GM12878 (cell line): ENCODE data around the gene SULT1C3. TPM values are rescaled to one million over a fixed set of nuclear protein-coding genes. Genes with fewer than 3 reads are reported as not detected.

Source experiments
- ATAC-seq: fragments of 200-7000 bp; cut with Tn5 transposase; 3 replicates; pipeline ENCODE4 v1.9.1; 2020; ENCODE audit warnings: mild to moderate bottlenecking, moderate library complexity
- BruUV-seq: library from RNA; stranded (reverse); fragments of 400-500 nt; replicated peaks from 2 replicates; lab custom pipeline; 2021; lab: Mats Ljungman, UMichigan
- CTCF ChIA-PET: fragments of 300-600 bp; sonication (Branson Sonifier 250); formaldehyde crosslinking; extraction: SDS; loops from one replicate; lab custom pipeline; 2021; ENCODE audit warnings: inconsistent platforms; lab: Yijun Ruan, JAX
- POLR2A ChIA-PET: fragments of 350-600 bp; formaldehyde crosslinking; extraction: SDS; loops from one replicate; lab custom pipeline; 2021; ENCODE audit warnings: inconsistent platforms; lab: Charles Lee
- RAD21 ChIA-PET: fragments of 300-600 bp; sonication (Branson Sonifier 250); formaldehyde crosslinking; loops from one replicate; lab custom pipeline; 2023; ENCODE audit warnings: antibody characterized with exemption; ENCODE audit not compliant: unreplicated experiment; lab: Charles Lee
- SMC1A ChIA-PET: fragments of 300-600 bp; sonication (Branson Sonifier 250); formaldehyde crosslinking; loops from one replicate; lab custom pipeline; 2023; ENCODE audit not compliant: unreplicated experiment, uncharacterized antibody; lab: Charles Lee
- DNase-seq: peaks from one replicate; pipeline ENCODE4 v3.0.0-alpha.2; 2011; ENCODE audit warnings: low read depth, low spot score
- FAIRE-seq: peaks from 3 replicates; lab custom pipeline; 2011; peaks lifted over from hg19 to GRCh38; lab: Jason Lieb, UNC
- H2AFZ ChIP-seq: 2 replicates; pipeline ENCODE4 v1.6.0; 2011; ENCODE audit warnings: low read depth, low read length, control low read depth; ENCODE audit not compliant: control insufficient read depth
- H3K27ac ChIP-seq: 2 replicates; pipeline ENCODE4 v1.5.1; 2011; ENCODE audit warnings: control low read depth; ENCODE audit not compliant: control insufficient read depth, insufficient read depth
- H3K27me3 ChIP-seq, 2 experiments: replicated peaks in 1 of 2; 2 replicates each; pipeline versions ENCODE4 v1.6.0 to v1.6.1; 2011; ENCODE audit warnings: low read length in 1 of 2; ENCODE audit not compliant: control insufficient read depth in 2 of 2, insufficient read depth in 2 of 2
- H3K36me3 ChIP-seq, 2 experiments: 2 replicates each; pipeline ENCODE4 v1.5.1; 2011; ENCODE audit warnings: low read length in 1 of 2; ENCODE audit not compliant: control insufficient read depth in 2 of 2, insufficient read depth in 2 of 2
- H3K4me1 ChIP-seq: 2 replicates; pipeline ENCODE4 v1.6.1; 2011; ENCODE audit warnings: mild to moderate bottlenecking, low read length, moderate library complexity, mixed read lengths; ENCODE audit not compliant: control insufficient read depth, insufficient read depth
- H3K4me2 ChIP-seq: 2 replicates; pipeline ENCODE4 v1.6.0; 2011; ENCODE audit warnings: control low read depth; ENCODE audit not compliant: control insufficient read depth, insufficient read depth
- H3K4me3 ChIP-seq: fragments of 200-600 bp; sonication (generic); 2 replicates; pipeline ENCODE4 v1.5.1; 2016
- H3K79me2 ChIP-seq: 2 replicates; pipeline ENCODE4 v1.6.0; 2011; ENCODE audit warnings: low read length; ENCODE audit not compliant: control insufficient read depth, insufficient read depth
- H3K9ac ChIP-seq: 2 replicates; pipeline ENCODE4 v1.8.0; 2011; ENCODE audit warnings: low read length, control low read depth, mixed read lengths; ENCODE audit not compliant: control insufficient read depth, insufficient read depth
- H3K9me3 ChIP-seq: replicated peaks from 3 replicates; pipeline ENCODE4 v1.5.1; 2011; ENCODE audit warnings: mild to moderate bottlenecking, low read length; ENCODE audit not compliant: control insufficient read depth, insufficient read depth
- H4K20me1 ChIP-seq: 2 replicates; pipeline ENCODE4 v1.6.0; 2011; ENCODE audit not compliant: control insufficient read depth, insufficient read depth
- CBX5 ChIP-seq: sonication (generic); IDR thresholded peaks from 2 replicates; pipeline ENCODE4 v1.6.1; 2016; ENCODE audit warnings: low read depth, moderate library complexity, mild to moderate bottlenecking, inconsistent platforms
- EP300 ChIP-seq, 2 experiments: fragments of 150-350 bp in 1 of 2; IDR thresholded peaks; 2 replicates each; pipeline ENCODE4 v1.6.1; 2011 to 2012; ENCODE audit warnings: low read depth in 2 of 2, low read length in 2 of 2, borderline replicate concordance in 1 of 2, improper control_type of control experiment in 1 of 2, inconsistent platforms in 1 of 2; ENCODE audit not compliant: control insufficient read depth in 1 of 2
- IRF4 ChIP-seq: IDR thresholded peaks from 2 replicates; pipeline ENCODE4 v1.6.1; 2011; ENCODE audit warnings: low read depth, low read length
- KLF5 ChIP-seq: fragments of 450-650 bp; IDR thresholded peaks from 2 replicates; pipeline ENCODE4 v1.6.1; 2014; ENCODE audit warnings: mild to moderate bottlenecking; ENCODE audit not compliant: partially characterized antibody
- MEF2A ChIP-seq: IDR thresholded peaks from 2 replicates; pipeline ENCODE4 v1.6.1; 2011; ENCODE audit warnings: low read depth, mild to moderate bottlenecking, low read length, moderate library complexity; ENCODE audit not compliant: insufficient read depth
- NBN ChIP-seq: fragments of 450-650 bp; IDR thresholded peaks from 2 replicates; pipeline ENCODE4 v1.6.1; 2016
- SREBF2 ChIP-seq: IDR thresholded peaks from 2 replicates; pipeline ENCODE4 v1.6.1; 2012; ENCODE audit warnings: mild to moderate bottlenecking, low read length
- SUZ12 ChIP-seq: fragments of 200-600 bp; sonication (generic); IDR thresholded peaks from one replicate; pipeline ENCODE4 v1.6.1; 2018; ENCODE audit warnings: antibody characterized with exemption, mild to moderate bottlenecking; ENCODE audit not compliant: unreplicated experiment
- WGBS: methylation state at CpG from one replicate; pipeline ENCODE4 v1.1.6; 2016; ENCODE audit warnings: low lambda C conversion rate; ENCODE audit not compliant: insufficient replicate concordance, insufficient coverage; ENCODE audit errors: missing lambda C conversion rate; 5-methylcytosine and 5-hydroxymethylcytosine counted together
- in situ Hi-C: fragments of 300-500 bp; cut with MboI; formaldehyde crosslinking; loops from 9 replicates; pipeline ENCODE4 v1.14.3; 2018; ENCODE audit warnings: mixed read lengths
- intact Hi-C: fragments of 100-400 bp; cut with micrococcal nuclease; formaldehyde crosslinking; loops from one replicate; pipeline ENCODE4 v1.14.2; 2022; ENCODE audit not compliant: unreplicated experiment
- polyA plus RNA-seq, 11 experiments: library from polyadenylated mRNA; depleted of rRNA in 4 of 11; unstranded in 6 of 11; stranded (reverse) in 5 of 11; fragments of >200 nt; fragmentation: Nextera tagmentation in 4 of 11; fragmentation: Illumina TruSeq in 1 of 11; extraction: Ambion mirVana in 4 of 11; extraction: Trizol in 1 of 11; gene quantifications; 1 replicate in 1 of 11; 2 replicates in 10 of 11; pipeline versions ENCODE4 v1.2.1 to v1.2.3, GENCODE V29; 2011 to 2016; ENCODE audit warnings: inconsistent platforms in 2 of 11, missing spikeins in 2 of 11, low read depth in 1 of 11
- total RNA-seq, 4 experiments: library from RNA; depleted of rRNA in 3 of 4; stranded (reverse); fragments of >200 nt in 3 of 4; fragmentation: Illumina TruSeq in 1 of 4; extraction: Trizol in 1 of 4; gene quantifications; 2 replicates each; pipeline versions ENCODE4 v1.2.1 to v1.2.3, GENCODE V29; 2013 to 2021
- TF ChIP-seq, protein P1 (sequence below), 3 experiments: IDR thresholded peaks in 2 of 3; conservative IDR thresholded peaks in 1 of 3; 2 replicates each; pipeline ENCODE4 v1.5.1; 2011; ENCODE audit warnings: low read depth in 3 of 3, low read length in 3 of 3, mild to moderate bottlenecking in 3 of 3, control low read depth in 2 of 3, moderate library complexity in 2 of 3, inconsistent platforms in 1 of 3, mixed read lengths in 1 of 3; ENCODE audit not compliant: control insufficient read depth in 2 of 3, insufficient read depth in 1 of 3; ENCODE audit errors: extremely low read depth in 1 of 3
- TF ChIP-seq, protein P2 (sequence below): fragments of 150-350 bp; IDR thresholded peaks from 2 replicates; pipeline ENCODE4 v1.6.1; 2014; ENCODE audit warnings: mild to moderate bottlenecking, low read depth, low read length

The SULT1C3 gene
- total and polyA plus RNA-seq, 10 of the 15 experiments (the other 5 are each of a cell fraction or from before 2014, with no cell fraction given): not detected

DNA sequence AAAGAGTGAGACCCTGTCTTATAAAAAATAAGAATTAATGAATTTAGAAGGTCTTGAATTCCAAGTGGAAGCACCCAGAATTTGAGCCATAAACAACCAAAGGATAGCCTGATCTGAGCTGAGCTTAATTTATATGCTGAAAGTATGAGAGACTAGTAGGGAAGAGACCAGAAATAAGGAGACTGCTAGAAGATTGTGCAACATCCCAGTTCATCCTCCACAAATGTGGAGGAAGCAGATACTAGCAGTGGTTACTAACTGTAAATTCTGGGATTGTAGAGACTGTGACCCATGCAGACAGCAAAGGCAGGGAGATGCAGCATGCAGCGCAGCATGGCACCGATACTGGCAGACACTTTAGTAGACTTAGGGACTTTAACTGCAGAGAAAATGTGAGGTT lies 47.4 kb downstream of the SULT1C3 start (continued):
- TF ChIP-seq NBN: no peak
- TF ChIP-seq SREBF2: no peak
- no peak for TF ChIP-seq IRF4
- no peak for TF ChIP-seq MEF2A
- TF ChIP-seq, protein P1, sequence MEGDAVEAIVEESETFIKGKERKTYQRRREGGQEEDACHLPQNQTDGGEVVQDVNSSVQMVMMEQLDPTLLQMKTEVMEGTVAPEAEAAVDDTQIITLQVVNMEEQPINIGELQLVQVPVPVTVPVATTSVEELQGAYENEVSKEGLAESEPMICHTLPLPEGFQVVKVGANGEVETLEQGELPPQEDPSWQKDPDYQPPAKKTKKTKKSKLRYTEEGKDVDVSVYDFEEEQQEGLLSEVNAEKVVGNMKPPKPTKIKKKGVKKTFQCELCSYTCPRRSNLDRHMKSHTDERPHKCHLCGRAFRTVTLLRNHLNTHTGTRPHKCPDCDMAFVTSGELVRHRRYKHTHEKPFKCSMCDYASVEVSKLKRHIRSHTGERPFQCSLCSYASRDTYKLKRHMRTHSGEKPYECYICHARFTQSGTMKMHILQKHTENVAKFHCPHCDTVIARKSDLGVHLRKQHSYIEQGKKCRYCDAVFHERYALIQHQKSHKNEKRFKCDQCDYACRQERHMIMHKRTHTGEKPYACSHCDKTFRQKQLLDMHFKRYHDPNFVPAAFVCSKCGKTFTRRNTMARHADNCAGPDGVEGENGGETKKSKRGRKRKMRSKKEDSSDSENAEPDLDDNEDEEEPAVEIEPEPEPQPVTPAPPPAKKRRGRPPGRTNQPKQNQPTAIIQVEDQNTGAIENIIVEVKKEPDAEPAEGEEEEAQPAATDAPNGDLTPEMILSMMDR (IDR thresholded peaks at IDR 0.05 in 2 of 3, conservative IDR thresholded peaks at IDR 0.05 in 1 of 3; ENCODE audit: control insufficient read depth in 2 of 3, extremely low read depth in 1 of 3, insufficient read depth in 1 of 3, low read depth in 3 of 3, low read length in 3 of 3): no peak
- TF ChIP-seq KLF5: no peak
- TF ChIP-seq, protein P2, sequence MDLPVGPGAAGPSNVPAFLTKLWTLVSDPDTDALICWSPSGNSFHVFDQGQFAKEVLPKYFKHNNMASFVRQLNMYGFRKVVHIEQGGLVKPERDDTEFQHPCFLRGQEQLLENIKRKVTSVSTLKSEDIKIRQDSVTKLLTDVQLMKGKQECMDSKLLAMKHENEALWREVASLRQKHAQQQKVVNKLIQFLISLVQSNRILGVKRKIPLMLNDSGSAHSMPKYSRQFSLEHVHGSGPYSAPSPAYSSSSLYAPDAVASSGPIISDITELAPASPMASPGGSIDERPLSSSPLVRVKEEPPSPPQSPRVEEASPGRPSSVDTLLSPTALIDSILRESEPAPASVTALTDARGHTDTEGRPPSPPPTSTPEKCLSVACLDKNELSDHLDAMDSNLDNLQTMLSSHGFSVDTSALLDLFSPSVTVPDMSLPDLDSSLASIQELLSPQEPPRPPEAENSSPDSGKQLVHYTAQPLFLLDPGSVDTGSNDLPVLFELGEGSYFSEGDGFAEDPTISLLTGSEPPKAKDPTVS: no peak
- TF ChIP-seq EP300 (IDR thresholded peaks at IDR 0.05; ENCODE audit: borderline replicate concordance in 1 of 2, control insufficient read depth in 1 of 2, low read depth in 2 of 2, low read length in 2 of 2): no peak
- TF ChIP-seq, all 136 proteins: peak for 0

DNA sequence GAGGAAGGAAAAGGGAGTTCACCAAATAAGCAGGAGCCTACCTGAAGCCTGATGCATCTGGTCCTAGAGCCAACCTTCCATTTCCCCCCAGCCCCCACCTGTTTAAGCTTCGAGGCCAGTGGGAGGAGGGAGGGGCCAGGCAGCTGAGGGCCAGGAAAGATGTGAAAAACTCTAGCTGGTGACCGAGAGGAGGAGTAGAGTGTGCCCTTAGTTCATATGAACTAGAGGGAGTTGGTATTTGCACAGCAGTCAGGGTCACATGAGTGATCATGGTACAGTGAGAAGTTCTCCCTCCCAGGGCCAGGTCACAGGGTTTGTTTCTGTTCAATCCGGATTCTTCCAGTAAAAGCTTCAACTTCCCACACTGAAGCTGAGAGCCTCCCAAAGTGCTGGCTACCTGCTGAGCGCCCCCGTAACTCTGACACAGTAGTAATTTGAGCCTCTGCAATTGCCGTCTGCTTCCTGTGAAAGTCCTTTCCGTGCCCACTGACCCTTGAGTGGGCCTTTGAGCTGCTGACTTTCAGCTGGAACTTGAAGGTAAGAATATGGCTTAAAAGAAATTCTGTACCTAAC lies 48.9 kb downstream of the SULT1C3 start, which contains the start of gene SULT1C2:
Gene SULT1C2, plus strand, starts transcription at position 362 of the 573 bp plus-strand sequence. CDS start 4,773 bp downstream, outside the sequence.
- in situ Hi-C loops (no loop called here), intact Hi-C loops (no loop called here)
- H3K4me3 ChIP-seq: no peak within 1 kb of the TSS
- ATAC-seq: no peak
- ChIA-PET SMC1A (interaction anchor here (0.9 kb wide), 1 partner anchor 71 kb away, joined by 3 read pairs; no protein-coding TSS in a partner anchor), CTCF (no interaction called here), POLR2A (no interaction called here), RAD21 (no interaction called here)
- FAIRE-seq: no peak
- no peaks in the 10 kb centered on the region for H4K20me1 ChIP-seq
- H3K4me1 ChIP-seq: no peaks in the 10 kb centered on the region; the same call in 1 of the 2 replicates
- no peak for TF ChIP-seq SUZ12
- TF ChIP-seq CBX5: no peak
- 27% methylated on average over 7 of the region's 7 CpGs for WGBS
- H3K27me3 ChIP-seq: no peaks in the 10 kb centered on the region; a peak in 1 of 4 replicates
- H3K36me3 ChIP-seq: no peaks in the 10 kb centered on the region
- H3K4me2 ChIP-seq: no peak within 1 kb of the TSS
- DNase-seq: no peak
- H3K9ac ChIP-seq: no peak within 1 kb of the TSS
- no peak within 1 kb of the TSS for H3K27ac ChIP-seq
- no peaks in the 10 kb centered on the region for H3K79me2 ChIP-seq
- H3K9me3 ChIP-seq: no peaks in the 10 kb centered on the region
- H2AFZ ChIP-seq: no peak within 1 kb of the TSS
- no TSS peak for BruUV-seq
